Stimulated activated CD4-positive, alpha-beta T cell treated with anti-CD3 and anti-CD28 coated beads, Interleukin-1b, Interleukin-23, amount 100 ng/mL, for 4 hours (primary cell): ENCODE measurements around the gene OPRL1.
"Not testable (repeated sequence)": the region's sequence is repeated elsewhere in the genome, so short reads cannot be mapped to it uniquely, and the experiment has no call there.

Experiments
- DNase-seq, 2 donors: peaks; one replicate each; pipeline ENCODE4 v3.0.0-alpha.2; 2020; ENCODE audit warnings: low read depth in 2 of 2

Gene OPRL1

GRCh38 chr20:64117432-64117777, 37.5 kb downstream of the OPRL1 start:
- not testable (repeated sequence) for DNase-seq

- no peak for DNase-seq
Measured at GRCh38 chr20:64119301-64119680, 39.4 kb downstream of the OPRL1 start.

GRCh38 chr20:64119681-64120341, 39.9 kb downstream of the OPRL1 start:
- no peak for DNase-seq

GRCh38 chr20:64121586-64121985, 41.7 kb downstream of the OPRL1 start:
- DNase-seq: no peak

- not testable (repeated sequence) for DNase-seq
Measured at GRCh38 chr20:64122927-64123326, 43.0 kb downstream of the OPRL1 start.

GRCh38 chr20:64123517-64123916, 43.6 kb downstream of the OPRL1 start:
- not testable (repeated sequence) for DNase-seq

- DNase-seq: no peak
Measured at GRCh38 chr20:64129146-64129782, 49.4 kb downstream of the OPRL1 start.

- no peak for DNase-seq
Measured at GRCh38 chr20:64130271-64130670, 50.4 kb downstream of the OPRL1 start.

- DNase-seq: no peak
Measured at GRCh38 chr20:64130876-64131275, 51.0 kb downstream of the OPRL1 start.

- no peak for DNase-seq
Measured at GRCh38 chr20:64131406-64131805, 51.5 kb downstream of the OPRL1 start.

GRCh38 chr20:64133951-64134407, 54.1 kb downstream of the OPRL1 start:
- no peak for DNase-seq

- DNase-seq: not testable (repeated sequence)
Measured at GRCh38 chr20:64134744-64135143, 54.9 kb downstream of the OPRL1 start.

- DNase-seq: no peak
Measured at GRCh38 chr20:64136004-64136710, 56.3 kb downstream of the OPRL1 start.

- DNase-seq: no peak
Measured at GRCh38 chr20:64137598-64138031, 57.7 kb downstream of the OPRL1 start.

GRCh38 chr20:64138276-64138815, 58.5 kb downstream of the OPRL1 start:
- DNase-seq: no peak

- no peak for DNase-seq
Measured at GRCh38 chr20:64139199-64140060, 59.5 kb downstream of the OPRL1 start.

- no peak for DNase-seq
Measured at GRCh38 chr20:64140061-64140931, 60.4 kb downstream of the OPRL1 start.

- no peak for DNase-seq
Measured at GRCh38 chr20:64140956-64141355, 61.1 kb downstream of the OPRL1 start.

GRCh38 chr20:64142590-64142989, 62.7 kb downstream of the OPRL1 start:
- DNase-seq: no peak

GRCh38 chr20:64143018-64143801, 63.3 kb downstream of the OPRL1 start:
- DNase-seq: no peak
